ENCODE measurements around the gene PANK3.

Gene PANK3

DNA sequence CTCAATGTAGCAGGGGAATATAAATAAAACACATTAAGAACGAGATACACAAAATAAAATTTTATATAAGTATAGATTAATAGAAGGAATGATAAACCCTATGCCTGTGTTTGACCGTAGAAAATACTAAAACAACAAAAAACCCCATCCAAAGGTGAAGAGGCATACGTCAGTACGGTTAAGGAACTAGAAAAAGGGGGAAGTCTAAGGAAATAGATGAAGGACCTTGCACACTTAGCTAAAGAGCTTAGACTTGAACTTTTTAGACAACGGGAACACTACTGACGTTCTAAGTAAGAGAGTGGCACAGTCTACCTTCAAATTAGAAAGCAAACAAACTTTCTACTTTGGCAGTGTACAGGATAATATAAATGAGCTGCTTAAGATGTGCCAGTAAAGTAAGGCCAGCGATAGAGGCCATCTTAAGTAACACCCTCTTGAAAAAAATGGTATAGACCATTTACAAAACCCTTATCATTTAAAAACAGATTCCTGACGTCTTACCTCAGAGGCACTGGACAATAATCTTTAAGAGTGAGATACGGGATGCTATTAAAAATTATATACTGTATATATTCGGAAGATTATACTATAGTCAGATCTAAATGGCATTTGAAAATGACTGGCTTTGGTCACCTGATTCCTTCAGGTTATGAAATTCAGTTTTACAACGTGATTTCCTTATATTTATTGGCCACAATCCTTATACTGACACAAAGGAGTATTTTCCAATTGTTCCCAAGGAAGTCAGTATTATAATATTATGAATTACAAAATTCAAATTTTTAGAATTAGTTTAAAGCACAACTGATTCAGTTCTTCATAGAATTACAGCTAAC is 8.5 kb downstream of the PANK3 start:
- DNase-seq (no peak), ATAC-seq (ENCODE audit: insufficient read depth, low read depth) (no peak)
- Histone ChIP-seq H3K9me3 (ENCODE audit: insufficient read depth, low read length, severe bottlenecking) (no peaks in the 10 kb centered on the region), H3K79me2 (ENCODE audit: insufficient read depth, low read length) (peaks cover 91% of the 10 kb centered on the region), H3K9ac (ENCODE audit: low read depth, low read length) (no peak overlapping the region), H3K4me2 (ENCODE audit: insufficient read depth, low read length) (no peak overlapping the region), H4K20me1 (ENCODE audit: insufficient read depth, low read length) (peaks cover 78% of the 10 kb centered on the region), H3K27ac (ENCODE audit: low read length) (no peak overlapping the region), H3K36me3 (ENCODE audit: insufficient read depth, low read length) (peaks cover 56% of the 10 kb centered on the region), H3K4me1 (ENCODE audit: insufficient read depth, low read length) (peaks cover 7% of the 10 kb centered on the region), H2AFZ (ENCODE audit: low read depth, low read length) (no peak overlapping the region), H3K27me3 (ENCODE audit: insufficient read depth, low read length, poor library complexity) (no peaks in the 10 kb centered on the region), H3K4me3 (ENCODE audit: low read depth in 1 of 2, low read length in 2 of 2) (no peak overlapping the region)
- TF ChIP-seq EZH2 (IDR thresholded peaks at IDR 0.05; ENCODE audit: borderline replicate concordance, low read depth, low read length, severe bottlenecking) (no peak), CTCF (IDR thresholded peaks at IDR 0.05; ENCODE audit: borderline replicate concordance, extremely low read depth, low read length, poor library complexity, severe bottlenecking) (no peak)

GRCh38 chr5:168568738-168569137 is 10.4 kb downstream of the PANK3 start:
- H3K27me3 ChIP-seq (ENCODE audit: insufficient read depth, low read length, poor library complexity), result no peaks in the 10 kb centered on the region
- peaks cover 3% of the 10 kb centered on the region; the same call in 1 of the 2 replicates for H3K4me1 ChIP-seq (ENCODE audit: insufficient read depth, low read length)
- no peak for TF ChIP-seq CTCF (IDR thresholded peaks at IDR 0.05; ENCODE audit: borderline replicate concordance, extremely low read depth, low read length, poor library complexity, severe bottlenecking)
- peaks cover 92% of the 10 kb centered on the region for H3K79me2 ChIP-seq (ENCODE audit: insufficient read depth, low read length)
- H2AFZ ChIP-seq (ENCODE audit: low read depth, low read length), result no peak overlapping the region
- ATAC-seq (ENCODE audit: insufficient read depth, low read depth) (no peak), DNase-seq (no peak)
- H3K36me3 ChIP-seq (ENCODE audit: insufficient read depth, low read length), result peaks cover 60% of the 10 kb centered on the region
- no peak overlapping the region for H3K27ac ChIP-seq (ENCODE audit: low read length)
- H3K9me3 ChIP-seq (ENCODE audit: insufficient read depth, low read length, severe bottlenecking), result no peaks in the 10 kb centered on the region
- peaks cover 71% of the 10 kb centered on the region; the same call in 1 of the 2 replicates for H4K20me1 ChIP-seq (ENCODE audit: insufficient read depth, low read length)
- no peak overlapping the region for H3K4me2 ChIP-seq (ENCODE audit: insufficient read depth, low read length)
- no peak overlapping the region for H3K4me3 ChIP-seq (ENCODE audit: low read depth in 1 of 2, low read length in 2 of 2)
- no peak overlapping the region for H3K9ac ChIP-seq (ENCODE audit: low read depth, low read length)

DNA sequence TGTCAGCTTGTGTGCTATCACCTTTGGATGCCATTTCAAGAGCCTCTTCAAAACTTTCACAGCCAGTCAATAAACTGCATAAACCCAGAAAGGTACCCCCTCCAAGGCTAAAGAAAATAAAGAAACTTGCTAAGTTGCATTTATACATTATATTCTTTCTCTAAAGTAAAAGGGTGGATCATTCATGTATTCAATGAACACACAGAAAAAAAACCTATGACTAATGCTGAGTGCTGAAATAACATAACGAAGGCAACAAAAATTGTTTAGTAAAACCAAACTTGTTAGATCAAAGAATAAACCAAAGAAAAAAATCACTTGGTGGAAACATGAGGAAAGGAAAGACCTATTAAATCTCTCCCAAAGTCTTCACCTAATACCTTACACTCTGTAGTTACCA is 15.2 kb downstream of the PANK3 start:
- peaks cover 94% of the 10 kb centered on the region for H3K36me3 ChIP-seq (ENCODE audit: insufficient read depth, low read length)
- peaks cover 80% of the 10 kb centered on the region for H3K79me2 ChIP-seq (ENCODE audit: insufficient read depth, low read length)

More for the DNA sequence above, 15.2 kb downstream of the PANK3 start:
- Histone ChIP-seq H3K27me3 (ENCODE audit: insufficient read depth, low read length, poor library complexity) (no peaks in the 10 kb centered on the region), H3K27ac (ENCODE audit: low read length) (no peak overlapping the region), H3K4me2 (ENCODE audit: insufficient read depth, low read length) (no peak overlapping the region), H2AFZ (ENCODE audit: low read depth, low read length) (no peak overlapping the region), H3K4me1 (ENCODE audit: insufficient read depth, low read length) (no peaks in the 10 kb centered on the region), H3K9me3 (ENCODE audit: insufficient read depth, low read length, severe bottlenecking) (no peaks in the 10 kb centered on the region), H4K20me1 (ENCODE audit: insufficient read depth, low read length) (peaks cover 51% of the 10 kb centered on the region; the same call in 1 of the 2 replicates), H3K4me3 (ENCODE audit: low read depth in 1 of 2, low read length in 2 of 2) (no peak overlapping the region), H3K9ac (ENCODE audit: low read depth, low read length) (no peak overlapping the region)
- ATAC-seq (ENCODE audit: insufficient read depth, low read depth) (no peak), DNase-seq (no peak)
- no peak for TF ChIP-seq EZH2 (IDR thresholded peaks at IDR 0.05; ENCODE audit: borderline replicate concordance, low read depth, low read length, severe bottlenecking)
- TF ChIP-seq CTCF (IDR thresholded peaks at IDR 0.05; ENCODE audit: borderline replicate concordance, extremely low read depth, low read length, poor library complexity, severe bottlenecking), result no peak
